ENCODE measurements around the gene PHETA2.

Gene PHETA2

DNA sequence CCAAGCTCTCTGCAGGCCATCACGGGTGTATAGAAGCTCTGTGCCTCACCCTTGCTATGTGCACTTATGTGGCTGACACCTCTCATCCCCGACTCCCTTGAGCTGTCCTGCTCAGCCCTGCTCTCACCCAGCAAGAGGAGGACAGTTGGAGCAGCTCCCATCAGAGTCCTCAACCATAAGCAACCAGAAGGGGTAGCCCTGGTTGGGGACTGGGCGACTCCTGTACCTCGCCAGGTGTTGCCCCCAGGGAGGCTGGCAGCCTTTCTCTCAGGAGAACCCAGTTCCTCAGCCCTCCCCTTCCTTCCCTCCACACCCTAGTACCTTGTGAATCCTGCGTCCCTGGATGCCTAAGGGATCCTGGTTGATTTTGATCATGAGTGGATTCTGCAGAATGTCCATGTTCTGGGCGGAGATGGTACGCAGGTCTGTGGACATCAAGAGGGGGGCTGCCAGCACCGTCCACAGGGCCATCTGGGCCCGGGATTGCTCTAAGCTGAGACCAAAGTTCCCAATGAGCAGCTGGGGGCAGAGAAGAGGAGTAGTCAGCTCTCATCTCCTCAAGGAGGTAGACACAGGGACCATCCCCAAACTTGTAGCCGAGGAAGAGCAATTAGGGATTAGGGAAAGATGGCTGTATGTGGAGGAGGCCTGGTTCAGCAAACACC is 11.4 kb upstream of the PHETA2 start:
- no peak overlapping the region for H3K4me3 ChIP-seq (ENCODE audit: control insufficient read depth, low read depth, low read length)
- no peak for TF ChIP-seq CTCF (IDR thresholded peaks at IDR 0.05; ENCODE audit: control insufficient read depth, insufficient read depth, low read depth, low read length, missing control alignments)
- no peak for DNase-seq (ENCODE audit: low read depth)

- H3K4me3 ChIP-seq (ENCODE audit: control insufficient read depth, low read depth, low read length), result no peak overlapping the region
- no peak for DNase-seq (ENCODE audit: low read depth)
- no peak for TF ChIP-seq CTCF (IDR thresholded peaks at IDR 0.05; ENCODE audit: control insufficient read depth, insufficient read depth, low read depth, low read length, missing control alignments)
Measured at GRCh38 chr22:42064629-42065028, 9.4 kb upstream of the PHETA2 start.

- H3K4me3 ChIP-seq (ENCODE audit: control insufficient read depth, low read depth, low read length), result no peak overlapping the region
- TF ChIP-seq CTCF (IDR thresholded peaks at IDR 0.05; ENCODE audit: control insufficient read depth, insufficient read depth, low read depth, low read length, missing control alignments), result no peak
- no peak for DNase-seq (ENCODE audit: low read depth)
Measured at GRCh38 chr22:42065438-42066125, 8.5 kb upstream of the PHETA2 start.

GRCh38 chr22:42066126-42066761 is 7.8 kb upstream of the PHETA2 start:
- no peak for TF ChIP-seq CTCF (IDR thresholded peaks at IDR 0.05; ENCODE audit: control insufficient read depth, insufficient read depth, low read depth, low read length, missing control alignments)
- no peak for DNase-seq (ENCODE audit: low read depth)
- H3K4me3 ChIP-seq (ENCODE audit: control insufficient read depth, low read depth, low read length), result no peak overlapping the region

GRCh38 chr22:42066937-42067336 is 7.1 kb upstream of the PHETA2 start:
- H3K4me3 ChIP-seq (ENCODE audit: control insufficient read depth, low read depth, low read length), result no peak overlapping the region
- no peak for DNase-seq (ENCODE audit: low read depth)
- no peak for TF ChIP-seq CTCF (IDR thresholded peaks at IDR 0.05; ENCODE audit: control insufficient read depth, insufficient read depth, low read depth, low read length, missing control alignments)

- H3K4me3 ChIP-seq (ENCODE audit: control insufficient read depth, low read depth, low read length), result no peak overlapping the region
- DNase-seq (ENCODE audit: low read depth), result no peak
- TF ChIP-seq CTCF (IDR thresholded peaks at IDR 0.05; ENCODE audit: control insufficient read depth, insufficient read depth, low read depth, low read length, missing control alignments), result no peak
Measured at GRCh38 chr22:42067671-42068251, 6.3 kb upstream of the PHETA2 start.
